CD14-positive monocyte (primary cell): ENCODE data around the gene ZNF563. TPM values are rescaled to one million over a fixed set of nuclear protein-coding genes. Genes with fewer than 3 reads are reported as not detected.

Experiments
- DNase-seq, 3 donors: peaks; one replicate each; pipeline ENCODE4 v3.0.0-alpha.2; 2011 to 2022
- H2AFZ ChIP-seq: 2 replicates; pipeline ENCODE4 v1.6.0; 2012; ENCODE audit warnings: mild to moderate bottlenecking, low read depth, low read length, inconsistent platforms; ENCODE audit not compliant: insufficient read depth, poor library complexity, severe bottlenecking
- H3K27ac ChIP-seq, 2 donors: 1 replicate in 1 of 2; 2 replicates in 1 of 2; pipeline ENCODE4 v1.5.1; 2012 to 2013; ENCODE audit warnings: low read length in 2 of 2, control low read depth in 1 of 2, inconsistent platforms in 1 of 2, low read depth in 1 of 2, mild to moderate bottlenecking in 1 of 2
- H3K27me3 ChIP-seq, 2 donors: one replicate each; pipeline versions ENCODE4 v1.6.0 to v1.6.1; 2011 to 2013; ENCODE audit warnings: low read length in 2 of 2; ENCODE audit not compliant: control insufficient read depth in 2 of 2, insufficient read depth in 2 of 2
- H3K36me3 ChIP-seq, 2 donors: replicated peaks in 1 of 2; 1 replicate in 1 of 2; 2 replicates in 1 of 2; pipeline versions ENCODE4 v1.5.1 to v1.6.1; 2012 to 2013; ENCODE audit warnings: low read length in 2 of 2, control low read depth in 1 of 2, inconsistent platforms in 1 of 2, mild to moderate bottlenecking in 1 of 2; ENCODE audit not compliant: insufficient read depth in 2 of 2, control insufficient read depth in 1 of 2
- H3K4me1 ChIP-seq, 2 donors: 1 replicate in 1 of 2; 2 replicates in 1 of 2; pipeline versions ENCODE4 v1.5.1 to v1.6.1; 2012 to 2013; ENCODE audit warnings: low read length in 2 of 2, control low read depth in 1 of 2, inconsistent platforms in 1 of 2, mild to moderate bottlenecking in 1 of 2, moderate library complexity in 1 of 2; ENCODE audit not compliant: insufficient read depth in 2 of 2, control insufficient read depth in 1 of 2
- H3K4me2 ChIP-seq: replicated peaks from 2 replicates; pipeline ENCODE3; 2012; ENCODE audit warnings: low read length, moderate library complexity, mild to moderate bottlenecking; ENCODE audit not compliant: poor library complexity, severe bottlenecking; ENCODE audit errors: extremely low read depth
- H3K4me3 ChIP-seq, 3 experiments: fragments of 200-600 bp in 1 of 3; sonication (generic) in 1 of 3; replicated peaks in 1 of 3; 1 replicate in 2 of 3; 2 replicates in 1 of 3; pipeline ENCODE4 v1.5.1; 2011 to 2013; ENCODE audit warnings: low read length in 3 of 3, mild to moderate bottlenecking in 3 of 3, control low read depth in 2 of 3, low read depth in 2 of 3, inconsistent platforms in 1 of 3, moderate library complexity in 1 of 3
- H3K79me2 ChIP-seq: 2 replicates; pipeline ENCODE4 v1.6.0; 2012; ENCODE audit warnings: mild to moderate bottlenecking, control low read depth, inconsistent platforms, low read length, moderate library complexity; ENCODE audit not compliant: insufficient read depth
- H3K9ac ChIP-seq: 2 replicates; pipeline ENCODE4 v1.6.0; 2017; ENCODE audit warnings: low read length, mild to moderate bottlenecking; ENCODE audit not compliant: insufficient read depth, poor library complexity, severe bottlenecking
- H3K9me3 ChIP-seq, 2 donors: replicated peaks in 1 of 2; 1 replicate in 1 of 2; 2 replicates in 1 of 2; pipeline versions ENCODE4 v1.5.1 to v1.6.1; 2012 to 2013; ENCODE audit warnings: low read length in 2 of 2, control low read depth in 1 of 2; ENCODE audit not compliant: control insufficient read depth in 1 of 2, insufficient read depth in 1 of 2
- H4K20me1 ChIP-seq: 2 replicates; pipeline ENCODE4 v1.6.0; 2012; ENCODE audit warnings: mild to moderate bottlenecking, low read length, control low read depth, moderate library complexity; ENCODE audit not compliant: insufficient read depth
- H3K27ac Mint-ChIP-seq, 7 donors: one replicate each; pipeline ENCODE4 v1.8.0; 2020; ENCODE audit warnings: mild to moderate bottlenecking in 7 of 7, mixed read lengths in 7 of 7, moderate library complexity in 6 of 7, inconsistent platforms in 2 of 7
- H3K27me3 Mint-ChIP-seq, 3 donors: one replicate each; pipeline ENCODE4 v1.8.0; 2021 to 2022; ENCODE audit warnings: low read depth in 3 of 3, mild to moderate bottlenecking in 3 of 3, mixed read lengths in 3 of 3, moderate library complexity in 3 of 3, inconsistent platforms in 1 of 3
- H3K36me3 Mint-ChIP-seq, 2 donors: one replicate each; pipeline ENCODE4 v1.8.0; 2020; ENCODE audit warnings: mixed read lengths in 2 of 2, inconsistent platforms in 1 of 2, mild to moderate bottlenecking in 1 of 2
- H3K4me1 Mint-ChIP-seq: one replicate; pipeline ENCODE4 v1.8.0; 2020; ENCODE audit warnings: mild to moderate bottlenecking, mixed read lengths
- H3K4me3 Mint-ChIP-seq, 2 donors: one replicate each; pipeline ENCODE4 v1.8.0; 2020; ENCODE audit warnings: mild to moderate bottlenecking in 2 of 2, mixed read lengths in 2 of 2, moderate library complexity in 1 of 2
- H3K9me3 Mint-ChIP-seq, 7 donors: one replicate each; pipeline ENCODE4 v1.8.0; 2020 to 2022; ENCODE audit warnings: mixed read lengths in 7 of 7, mild to moderate bottlenecking in 6 of 7, moderate library complexity in 6 of 7, inconsistent platforms in 2 of 7
- WGBS: methylation state at CpG from one replicate; pipeline ENCODE4 v1.1.5; 2013; ENCODE audit warnings: missing lambda C conversion rate; ENCODE audit not compliant: insufficient coverage; 5-methylcytosine and 5-hydroxymethylcytosine counted together
- intact Hi-C, 2 donors: fragments of 100-400 bp; cut with micrococcal nuclease; formaldehyde crosslinking; loops; one replicate each; pipeline versions ENCODE4 v1.15.0 to v1.15.1; 2023
- polyA plus RNA-seq, 3 donors: library from polyadenylated mRNA; depleted of rRNA in 1 of 3; unstranded in 2 of 3; stranded (reverse) in 1 of 3; fragments of 300-500 nt in 2 of 3; fragments of >200 nt in 1 of 3; fragmentation: Illumina TruSeq in 2 of 3; gene quantifications; 1 replicate in 2 of 3; 2 replicates in 1 of 3; pipeline ENCODE4 v1.2.3, GENCODE V29; 2012 to 2021
- TF ChIP-seq, protein P1 (sequence below): fragments of 200-600 bp; IDR thresholded peaks from one replicate; pipeline ENCODE4 v1.8.0; 2022; ENCODE audit warnings: antibody characterized with exemption, mild to moderate bottlenecking

Gene ZNF563
- polyA plus RNA-seq, 3 donors: 0.09 to 0.99 (median 0.29) TPM

DNA sequence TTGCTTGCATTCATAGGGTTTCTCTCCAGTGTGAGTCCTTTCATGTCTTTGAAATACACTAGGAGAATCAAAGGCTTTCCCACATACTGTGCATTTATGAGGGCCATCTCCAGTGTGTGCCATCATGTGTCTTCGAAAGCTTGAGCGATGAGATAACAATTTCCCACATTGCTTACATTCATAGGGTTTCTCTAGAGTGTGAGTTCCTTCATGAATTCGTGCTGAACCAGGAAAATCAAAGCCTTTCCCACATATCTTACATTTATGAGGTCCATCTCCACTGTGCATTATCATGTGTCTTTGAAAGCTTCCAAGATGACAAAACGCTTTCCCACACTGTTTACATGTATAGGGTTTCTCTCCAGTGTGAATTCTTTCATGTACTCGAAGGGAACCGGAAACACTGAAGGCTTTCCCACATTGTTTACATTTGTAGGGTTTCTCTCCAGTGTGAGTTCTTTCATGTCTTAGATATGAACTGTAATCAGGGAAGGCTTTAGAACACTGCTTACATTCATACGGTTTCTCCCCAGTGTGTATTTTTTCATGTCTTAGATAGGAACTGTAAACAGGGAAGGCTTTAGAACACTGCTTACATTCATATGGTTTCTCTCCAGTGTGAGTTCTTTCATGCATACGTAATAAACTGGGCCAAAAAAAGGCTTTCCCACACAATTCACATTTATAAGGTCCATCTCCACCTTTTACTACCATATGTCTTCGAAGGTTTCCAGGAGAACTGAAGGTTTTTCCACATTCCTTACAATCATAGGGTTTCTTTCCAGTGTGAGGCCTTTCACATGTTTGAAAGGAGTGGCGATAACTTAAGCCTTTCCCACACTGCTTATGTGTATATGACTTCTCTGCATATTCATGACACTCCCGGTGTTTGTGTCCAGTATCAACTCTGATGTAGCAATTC is 60.2 kb downstream of the ZNF563 start:
- H3K9ac ChIP-seq: no peak overlapping the region
- peaks cover 25% of the 10 kb centered on the region for H3K79me2 ChIP-seq
- H3K36me3 Mint-ChIP-seq: peaks cover 48 to 62% of the 10 kb centered on the region in 2 donors
- H3K36me3 ChIP-seq: peaks cover 23 to 81% of the 10 kb centered on the region in 2 donors
- TF ChIP-seq, protein P1, sequence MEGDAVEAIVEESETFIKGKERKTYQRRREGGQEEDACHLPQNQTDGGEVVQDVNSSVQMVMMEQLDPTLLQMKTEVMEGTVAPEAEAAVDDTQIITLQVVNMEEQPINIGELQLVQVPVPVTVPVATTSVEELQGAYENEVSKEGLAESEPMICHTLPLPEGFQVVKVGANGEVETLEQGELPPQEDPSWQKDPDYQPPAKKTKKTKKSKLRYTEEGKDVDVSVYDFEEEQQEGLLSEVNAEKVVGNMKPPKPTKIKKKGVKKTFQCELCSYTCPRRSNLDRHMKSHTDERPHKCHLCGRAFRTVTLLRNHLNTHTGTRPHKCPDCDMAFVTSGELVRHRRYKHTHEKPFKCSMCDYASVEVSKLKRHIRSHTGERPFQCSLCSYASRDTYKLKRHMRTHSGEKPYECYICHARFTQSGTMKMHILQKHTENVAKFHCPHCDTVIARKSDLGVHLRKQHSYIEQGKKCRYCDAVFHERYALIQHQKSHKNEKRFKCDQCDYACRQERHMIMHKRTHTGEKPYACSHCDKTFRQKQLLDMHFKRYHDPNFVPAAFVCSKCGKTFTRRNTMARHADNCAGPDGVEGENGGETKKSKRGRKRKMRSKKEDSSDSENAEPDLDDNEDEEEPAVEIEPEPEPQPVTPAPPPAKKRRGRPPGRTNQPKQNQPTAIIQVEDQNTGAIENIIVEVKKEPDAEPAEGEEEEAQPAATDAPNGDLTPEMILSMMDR: no peak
- no peaks in the 10 kb centered on the region for H4K20me1 ChIP-seq
- peak overlapping the region in 1 of 3 experiments; percentile 51 for H3K4me3 ChIP-seq
- H2AFZ ChIP-seq: no peak overlapping the region
- peaks cover 62 to 96% (median 93%) of the 10 kb centered on the region in 7 donors for H3K9me3 Mint-ChIP-seq
- no peaks in the 10 kb centered on the region for H3K4me1 ChIP-seq
- no peak overlapping the region for H3K4me3 Mint-ChIP-seq
- no peaks in the 10 kb centered on the region for H3K27me3 Mint-ChIP-seq
- no peak for DNase-seq
- H3K27ac Mint-ChIP-seq: no peak overlapping the region
- intact Hi-C loops: no loop called here
- WGBS: 100% methylated on average over 1 of the region's 11 CpGs
- H3K4me1 Mint-ChIP-seq: no peaks in the 10 kb centered on the region
- peaks cover 65 to 100% of the 10 kb centered on the region in 2 donors for H3K9me3 ChIP-seq
- H3K4me2 ChIP-seq: no peak overlapping the region
- H3K27me3 ChIP-seq: no peaks in the 10 kb centered on the region
- no peak overlapping the region for H3K27ac ChIP-seq

DNA sequence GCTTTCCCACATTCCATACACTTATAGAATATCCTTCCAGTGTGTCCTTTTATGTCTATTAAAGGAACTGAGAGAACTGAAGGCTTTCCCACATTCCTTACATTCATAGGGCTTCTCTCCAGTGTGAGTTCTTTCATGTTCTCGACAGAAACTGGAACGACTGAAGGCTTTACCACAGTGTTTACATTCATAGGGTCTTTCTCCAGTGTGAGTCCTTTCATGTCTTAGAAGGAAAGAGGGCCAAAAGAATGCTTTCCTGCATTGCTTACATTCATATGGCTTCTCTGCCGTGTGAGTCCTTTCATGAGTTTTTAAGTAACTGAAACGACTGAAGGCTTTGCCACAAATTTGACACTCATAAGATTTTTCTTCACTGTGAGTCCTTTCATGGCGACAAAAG is 61.0 kb downstream of the ZNF563 start:
- Histone ChIP-seq H4K20me1 (no peaks in the 10 kb centered on the region), H3K9me3 (peaks cover 65 to 100% of the 10 kb centered on the region in 2 donors), H3K36me3 (peaks cover 23 to 72% of the 10 kb centered on the region in 2 donors), H3K4me3 (peak overlapping the region in 1 of 3 experiments; percentile 51), H2AFZ (no peak overlapping the region), H3K9ac (no peak overlapping the region), H3K27ac (no peak overlapping the region), H3K27me3 (no peaks in the 10 kb centered on the region), H3K79me2 (peaks cover 17% of the 10 kb centered on the region), H3K4me2 (no peak overlapping the region), H3K4me1 (no peaks in the 10 kb centered on the region)
- DNase-seq: no peak
- 100% methylated on average over 2 of the region's 5 CpGs for WGBS
- Mint-ChIP-seq H3K36me3 (peaks cover 43 to 60% of the 10 kb centered on the region in 2 donors), H3K9me3 (peaks cover 60 to 96% (median 94%) of the 10 kb centered on the region in 7 donors), H3K4me1 (no peaks in the 10 kb centered on the region), H3K27ac (no peak overlapping the region), H3K4me3 (no peak overlapping the region), H3K27me3 (no peaks in the 10 kb centered on the region)
- TF ChIP-seq, protein P1: no peak
- intact Hi-C loops: no loop called here
